Neural progenitor cell (in vitro differentiated cells): ENCODE data around the gene SMC6.

Experiments
- EZH2 ChIP-seq: fragments of 200-600 bp; sonication (generic); IDR thresholded peaks from 2 replicates; pipeline ENCODE4 v1.6.1; 2017; ENCODE audit warnings: antibody characterized with exemption, mild to moderate bottlenecking, moderate library complexity
- EZH2phosphoT487 ChIP-seq: fragments of 200-600 bp; sonication (generic); IDR thresholded peaks from 2 replicates; pipeline ENCODE4 v1.6.1; 2017; ENCODE audit warnings: antibody characterized with exemption
- TF ChIP-seq, protein P1 (sequence below): fragments of 200-600 bp; sonication (generic); IDR thresholded peaks from 2 replicates; pipeline ENCODE4 v1.5.1; 2017; ENCODE audit warnings: antibody characterized with exemption, mild to moderate bottlenecking

DNA sequence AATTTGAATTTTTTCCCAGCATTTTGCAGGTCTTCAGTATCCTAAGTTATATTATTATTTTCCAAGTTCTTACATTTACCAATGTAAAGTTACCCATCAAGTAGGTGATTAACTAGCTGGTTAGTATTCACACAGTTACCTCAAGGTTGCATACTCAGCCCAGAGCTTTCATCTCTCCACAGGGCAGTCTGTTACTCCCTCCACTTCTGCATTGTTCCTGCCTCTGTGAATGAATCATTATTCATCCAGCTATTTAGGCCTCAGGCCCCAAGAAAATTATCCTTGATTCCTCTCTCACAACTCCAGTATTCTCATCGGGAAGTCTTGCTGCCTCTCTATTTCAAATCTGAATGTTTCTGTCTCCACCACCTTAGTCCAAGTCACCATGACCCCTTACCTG, 92.2 kb downstream of the SMC6 start:
- TF ChIP-seq, protein P1, sequence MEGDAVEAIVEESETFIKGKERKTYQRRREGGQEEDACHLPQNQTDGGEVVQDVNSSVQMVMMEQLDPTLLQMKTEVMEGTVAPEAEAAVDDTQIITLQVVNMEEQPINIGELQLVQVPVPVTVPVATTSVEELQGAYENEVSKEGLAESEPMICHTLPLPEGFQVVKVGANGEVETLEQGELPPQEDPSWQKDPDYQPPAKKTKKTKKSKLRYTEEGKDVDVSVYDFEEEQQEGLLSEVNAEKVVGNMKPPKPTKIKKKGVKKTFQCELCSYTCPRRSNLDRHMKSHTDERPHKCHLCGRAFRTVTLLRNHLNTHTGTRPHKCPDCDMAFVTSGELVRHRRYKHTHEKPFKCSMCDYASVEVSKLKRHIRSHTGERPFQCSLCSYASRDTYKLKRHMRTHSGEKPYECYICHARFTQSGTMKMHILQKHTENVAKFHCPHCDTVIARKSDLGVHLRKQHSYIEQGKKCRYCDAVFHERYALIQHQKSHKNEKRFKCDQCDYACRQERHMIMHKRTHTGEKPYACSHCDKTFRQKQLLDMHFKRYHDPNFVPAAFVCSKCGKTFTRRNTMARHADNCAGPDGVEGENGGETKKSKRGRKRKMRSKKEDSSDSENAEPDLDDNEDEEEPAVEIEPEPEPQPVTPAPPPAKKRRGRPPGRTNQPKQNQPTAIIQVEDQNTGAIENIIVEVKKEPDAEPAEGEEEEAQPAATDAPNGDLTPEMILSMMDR, result no peak
- no peak for TF ChIP-seq EZH2
- TF ChIP-seq EZH2phosphoT487, result no peak
